HL-60/S4 treated with retinoic acid at 250 ng/mL for 4 days and 3 days (cell line): Measurements from ENCODE around the gene SMKR1.

Experiments
- in situ Hi-C: fragments of 300-500 bp; cut with MboI; formaldehyde crosslinking; loops from 2 replicates; pipeline ENCODE4 v1.7.0; 2022; ENCODE audit warnings: low sequenced_read_pairs

The SMKR1 gene

DNA sequence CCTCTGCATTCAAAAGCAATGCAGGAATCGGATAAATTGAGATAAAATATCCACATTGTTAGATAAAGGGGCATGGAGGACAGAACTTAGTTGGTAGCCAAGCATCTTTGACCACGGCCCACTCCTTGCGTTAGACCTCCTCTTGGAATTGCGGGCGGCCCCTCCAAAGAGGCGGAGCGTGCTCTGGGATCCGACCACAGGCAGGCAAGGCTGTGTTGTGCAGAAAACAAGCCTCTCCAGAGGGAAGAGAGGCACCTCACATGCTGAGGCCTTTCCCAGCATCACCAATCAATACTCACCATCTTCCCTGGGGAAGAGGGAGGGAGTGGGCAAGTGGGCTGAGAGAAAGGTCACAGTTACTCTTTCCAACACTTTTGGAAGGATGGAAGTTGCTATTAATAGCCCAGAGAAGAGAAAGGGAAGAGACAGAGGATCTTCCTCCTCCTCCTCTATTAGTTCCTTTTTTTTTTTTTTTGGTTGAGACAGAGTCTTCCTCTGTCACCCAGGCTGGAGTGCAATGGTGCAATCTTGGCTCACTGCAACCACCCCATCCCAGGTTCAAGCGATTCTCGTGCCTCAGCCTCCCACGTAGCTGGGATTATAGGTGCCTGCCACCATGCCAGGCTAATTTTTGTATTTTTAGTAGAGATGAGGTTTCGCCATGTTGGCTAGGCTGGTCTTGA lies 59.5 kb downstream of the SMKR1 start:
- in situ Hi-C loops, result no loop called here
